ENCODE results near the gene AGAP1.

GRCh38 chr2:236046715-236047114, 552.9 kb downstream of the AGAP1 start:
- no peak for TF ChIP-seq CTCF (IDR thresholded peaks at IDR 0.05; ENCODE audit: low read depth, low read length, missing input control)
- no peak for TF ChIP-seq GABPA (IDR thresholded peaks at IDR 0.05 in 1 of 2, conservative IDR thresholded peaks at IDR 0.05 in 1 of 2)
- no peak for TF ChIP-seq NR2F2 (IDR thresholded peaks at IDR 0.05)
- TF ChIP-seq JUND (IDR thresholded peaks at IDR 0.05), result no peak
- no peak for TF ChIP-seq HNF4A (conservative IDR thresholded peaks at IDR 0.05)
- no peak for TF ChIP-seq TAF1 (conservative IDR thresholded peaks at IDR 0.05)
- TF ChIP-seq HNF4G (IDR thresholded peaks at IDR 0.05), result no peak

Measured in liver (tissue), 3 donors.